SH-SY5Y (cell line): Measurements from ENCODE around the gene YBX2.

Experiments
- GATA2 ChIP-seq: IDR thresholded peaks from 2 replicates; pipeline ENCODE4 v1.6.1; 2011; ENCODE audit warnings: mild to moderate bottlenecking, low read depth, low read length
- GATA3 ChIP-seq: IDR thresholded peaks from 2 replicates; pipeline ENCODE4 v1.6.1; 2011; ENCODE audit warnings: low read depth, mild to moderate bottlenecking, low read length, moderate library complexity

DNA sequence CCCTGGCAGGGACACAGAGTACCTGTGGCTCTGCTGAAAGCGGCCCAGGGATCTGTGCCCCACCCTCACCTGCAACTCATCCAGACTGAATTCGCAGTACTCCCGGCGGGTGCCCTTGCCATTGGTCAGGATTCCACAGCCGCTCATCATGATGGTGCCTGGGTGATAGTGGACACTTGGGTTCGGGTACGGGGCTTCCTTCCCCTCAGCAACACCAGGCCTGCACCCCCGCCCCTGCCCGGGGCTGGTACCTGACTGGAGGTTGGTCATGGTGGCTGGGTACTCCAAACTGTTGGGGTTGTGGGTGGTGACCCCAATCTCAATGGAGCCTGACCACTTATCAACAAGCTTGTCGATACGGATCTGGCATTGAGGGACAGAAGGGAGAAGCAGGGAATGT is 31.7 kb upstream of the YBX2 start:
- TF ChIP-seq GATA2 (no peak), GATA3 (no peak)
